ENCODE measurements around the gene SEMA6D.

Gene SEMA6D

DNA sequence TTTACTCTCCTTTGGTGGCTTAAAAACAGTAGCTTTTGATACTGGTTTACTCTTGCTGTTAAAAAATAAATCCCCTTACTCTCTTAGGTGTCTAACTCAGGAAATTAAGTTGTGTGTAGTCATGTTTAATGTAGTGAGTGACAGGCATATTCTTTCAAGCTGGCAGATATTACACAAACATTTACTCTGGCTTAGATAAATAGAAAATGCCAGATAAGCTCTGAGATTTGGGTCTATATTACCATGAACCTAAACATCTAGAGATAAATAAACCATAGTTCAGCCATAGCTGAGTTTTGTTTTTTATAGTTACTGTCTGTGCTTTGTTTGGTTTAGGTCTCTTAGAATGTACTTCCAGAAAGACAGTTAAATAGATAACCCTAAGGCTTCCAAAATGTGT lies 2.4 kb downstream of the SEMA6D start:
- Histone ChIP-seq H3K9me3 (ENCODE audit: severe bottlenecking) (no peaks in the 10 kb centered on the region), H3K4me3 (ENCODE audit: low read depth, low read length) (peak overlapping the region; percentile 74), H3K27me3 (ENCODE audit: insufficient read depth, low read depth, severe bottlenecking) (no peaks in the 10 kb centered on the region), H3K27ac (peak overlapping the region; percentile 97), H3K36me3 (peaks cover 35% of the 10 kb centered on the region)
- no peak for DNase-seq
- TF ChIP-seq, protein P1, sequence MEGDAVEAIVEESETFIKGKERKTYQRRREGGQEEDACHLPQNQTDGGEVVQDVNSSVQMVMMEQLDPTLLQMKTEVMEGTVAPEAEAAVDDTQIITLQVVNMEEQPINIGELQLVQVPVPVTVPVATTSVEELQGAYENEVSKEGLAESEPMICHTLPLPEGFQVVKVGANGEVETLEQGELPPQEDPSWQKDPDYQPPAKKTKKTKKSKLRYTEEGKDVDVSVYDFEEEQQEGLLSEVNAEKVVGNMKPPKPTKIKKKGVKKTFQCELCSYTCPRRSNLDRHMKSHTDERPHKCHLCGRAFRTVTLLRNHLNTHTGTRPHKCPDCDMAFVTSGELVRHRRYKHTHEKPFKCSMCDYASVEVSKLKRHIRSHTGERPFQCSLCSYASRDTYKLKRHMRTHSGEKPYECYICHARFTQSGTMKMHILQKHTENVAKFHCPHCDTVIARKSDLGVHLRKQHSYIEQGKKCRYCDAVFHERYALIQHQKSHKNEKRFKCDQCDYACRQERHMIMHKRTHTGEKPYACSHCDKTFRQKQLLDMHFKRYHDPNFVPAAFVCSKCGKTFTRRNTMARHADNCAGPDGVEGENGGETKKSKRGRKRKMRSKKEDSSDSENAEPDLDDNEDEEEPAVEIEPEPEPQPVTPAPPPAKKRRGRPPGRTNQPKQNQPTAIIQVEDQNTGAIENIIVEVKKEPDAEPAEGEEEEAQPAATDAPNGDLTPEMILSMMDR (IDR thresholded peaks at IDR 0.05; ENCODE audit: low read depth, low read length): no peak

DNA sequence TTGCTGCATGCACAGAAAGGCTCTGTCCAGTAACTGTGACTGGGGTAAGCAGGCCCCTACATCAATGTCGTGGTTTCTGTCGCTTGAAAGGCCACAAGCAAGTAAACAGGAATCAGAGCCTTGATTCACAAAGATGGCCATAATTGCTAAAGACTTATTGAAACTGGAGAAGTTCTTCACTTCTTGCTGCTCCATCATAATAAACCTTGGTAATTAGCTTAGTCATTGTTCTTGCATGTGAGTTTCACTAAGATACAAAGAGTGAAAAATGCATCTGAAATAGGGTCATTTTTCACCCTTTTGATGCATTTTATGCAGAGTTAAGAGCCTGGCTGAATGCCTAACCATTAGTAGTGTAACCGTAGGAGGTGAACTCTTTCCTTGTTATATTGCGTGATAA lies 3.2 kb downstream of the SEMA6D start:
- H3K27me3 ChIP-seq (ENCODE audit: insufficient read depth, low read depth, severe bottlenecking): no peaks in the 10 kb centered on the region
- peak overlapping the region; percentile 74 for H3K4me3 ChIP-seq (ENCODE audit: low read depth, low read length)
- no peaks in the 10 kb centered on the region for H3K9me3 ChIP-seq (ENCODE audit: severe bottlenecking)
- peak; percentile 29 for DNase-seq
- TF ChIP-seq, protein P1 (IDR thresholded peaks at IDR 0.05; ENCODE audit: low read depth, low read length): no peak
- peak overlapping the region; percentile 97 for H3K27ac ChIP-seq
- H3K36me3 ChIP-seq: peaks cover 35% of the 10 kb centered on the region

DNA sequence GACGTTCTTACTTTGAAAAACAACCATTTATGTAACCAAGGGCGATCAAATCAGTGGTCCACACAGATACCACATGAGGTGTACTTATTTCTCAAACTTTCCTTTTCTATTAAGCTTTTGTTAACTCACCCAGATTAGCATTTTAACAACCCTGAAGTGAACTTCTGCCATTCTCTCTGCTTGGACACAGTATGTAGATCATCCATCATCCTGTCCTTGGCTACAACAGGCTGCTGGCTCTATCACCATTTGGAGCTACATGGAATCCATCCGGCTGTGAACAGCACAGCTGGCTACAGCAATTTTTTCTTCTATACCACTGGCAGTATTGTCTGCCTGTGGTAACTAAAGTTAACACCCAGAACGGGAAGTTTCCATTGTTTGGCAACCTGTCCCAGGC lies 4.4 kb downstream of the SEMA6D start:
- TF ChIP-seq, protein P1 (IDR thresholded peaks at IDR 0.05; ENCODE audit: low read depth, low read length): no peak
- H3K36me3 ChIP-seq: peaks cover 42% of the 10 kb centered on the region
- H3K4me3 ChIP-seq (ENCODE audit: low read depth, low read length): no peak overlapping the region; the same call in 1 of the 2 replicates
- H3K27me3 ChIP-seq (ENCODE audit: insufficient read depth, low read depth, severe bottlenecking): no peaks in the 10 kb centered on the region
- no peak for DNase-seq
- peak overlapping the region; percentile 97 for H3K27ac ChIP-seq
- no peaks in the 10 kb centered on the region for H3K9me3 ChIP-seq (ENCODE audit: severe bottlenecking)

DNA sequence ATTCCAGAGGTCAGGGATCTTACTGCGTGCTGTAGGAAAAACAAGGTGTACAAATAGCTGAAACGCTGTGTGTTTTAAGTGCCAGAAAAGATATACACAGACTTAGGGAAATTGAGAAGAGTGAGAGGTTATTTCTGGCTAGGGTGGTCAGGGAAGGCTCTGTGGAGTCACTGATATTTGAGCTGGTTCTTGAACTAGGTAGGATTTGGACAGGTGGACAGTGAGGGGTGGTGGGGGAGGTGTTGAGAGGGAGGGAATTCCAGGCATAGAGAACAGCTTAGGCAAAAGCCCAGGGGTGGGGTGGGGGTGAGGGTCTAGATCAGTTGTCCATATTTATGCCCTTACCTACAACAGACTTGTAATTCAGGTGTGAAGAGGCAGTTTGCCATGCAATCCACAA lies 7.0 kb downstream of the SEMA6D start:
- peak; percentile 83 for DNase-seq

DNA sequence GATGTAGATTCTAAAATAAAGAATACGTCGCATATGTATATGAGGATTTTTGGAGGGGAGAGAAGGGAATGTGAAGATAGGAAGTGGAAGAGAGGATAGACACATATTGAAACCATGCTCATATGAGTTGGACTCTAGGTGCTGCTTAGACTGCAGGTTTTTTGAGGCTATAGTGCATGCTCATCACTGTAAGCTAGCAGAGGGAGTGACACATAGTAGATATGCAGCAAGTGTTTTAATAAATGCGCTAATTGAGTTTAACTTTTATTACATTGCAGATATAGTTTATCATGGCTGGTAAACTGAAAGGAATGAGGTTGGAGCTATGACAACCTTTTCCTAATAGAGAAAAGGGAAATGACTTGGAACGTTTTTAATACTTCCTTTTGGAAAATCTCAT lies 7.7 kb downstream of the SEMA6D start:
- DNase-seq: no peak
- Histone ChIP-seq H3K36me3 (peaks cover 66% of the 10 kb centered on the region), H3K27ac (peak overlapping the region; percentile 93), H3K27me3 (ENCODE audit: insufficient read depth, low read depth, severe bottlenecking) (no peaks in the 10 kb centered on the region), H3K4me3 (ENCODE audit: low read depth, low read length) (no peak overlapping the region; the same call in 1 of the 2 replicates), H3K9me3 (ENCODE audit: severe bottlenecking) (no peaks in the 10 kb centered on the region)
- TF ChIP-seq, protein P1 (IDR thresholded peaks at IDR 0.05; ENCODE audit: low read depth, low read length): no peak

More for the DNA sequence above, 7.0 kb downstream of the SEMA6D start:
- TF ChIP-seq, protein P1 (IDR thresholded peaks at IDR 0.05; ENCODE audit: low read depth, low read length): no peak
- peak overlapping the region; percentile 93 for H3K27ac ChIP-seq
- H3K27me3 ChIP-seq (ENCODE audit: insufficient read depth, low read depth, severe bottlenecking): no peaks in the 10 kb centered on the region
- H3K4me3 ChIP-seq (ENCODE audit: low read depth, low read length): peak overlapping the region; percentile 12; the same call in 1 of the 2 replicates
- peaks cover 63% of the 10 kb centered on the region for H3K36me3 ChIP-seq
- H3K9me3 ChIP-seq (ENCODE audit: severe bottlenecking): no peaks in the 10 kb centered on the region

DNA sequence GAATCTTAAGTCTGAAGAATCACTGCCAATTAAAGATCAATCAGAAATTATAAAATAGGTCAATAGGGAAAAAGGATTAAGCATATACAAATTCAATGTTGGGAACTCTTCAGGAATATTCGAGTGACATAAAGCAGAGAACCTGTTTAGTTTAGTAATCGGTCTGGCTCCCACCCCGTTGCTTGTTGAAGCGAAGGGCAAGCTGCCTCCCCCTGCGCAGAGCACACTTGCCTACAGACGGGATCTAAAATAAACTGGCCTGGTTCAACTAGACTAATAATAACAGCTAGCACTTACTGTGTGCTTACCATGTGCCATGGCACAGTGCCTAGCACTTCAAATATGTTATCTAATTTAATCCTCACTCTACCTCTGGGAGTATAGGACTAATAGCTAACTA lies 8.6 kb downstream of the SEMA6D start:
- TF ChIP-seq, protein P1 (IDR thresholded peaks at IDR 0.05; ENCODE audit: low read depth, low read length): no peak
- Histone ChIP-seq H3K9me3 (ENCODE audit: severe bottlenecking) (no peaks in the 10 kb centered on the region), H3K36me3 (peaks cover 71% of the 10 kb centered on the region), H3K27ac (peak overlapping the region; percentile 93), H3K27me3 (ENCODE audit: insufficient read depth, low read depth, severe bottlenecking) (no peaks in the 10 kb centered on the region), H3K4me3 (ENCODE audit: low read depth, low read length) (no peak overlapping the region)
- no peak for DNase-seq

All from WERI-Rb-1 (cell line).